ENCODE data around the gene FGF1. TPM values are rescaled to one million over a fixed set of nuclear protein-coding genes. Genes with fewer than 3 reads are reported as not detected.

The FGF1 gene
- total RNA-seq, 1 donor from 2014 or later = 0.88 TPM

GRCh38 chr5:142572006-142572405 is 113.9 kb downstream of the FGF1 start:
- no peak for ATAC-seq

GRCh38 chr5:142571371-142571770 is 114.5 kb downstream of the FGF1 start:
- ATAC-seq = no peak

GRCh38 chr5:142569905-142570304 is 116.0 kb downstream of the FGF1 start:
- ATAC-seq = no peak

- ATAC-seq = no peak
Observed at GRCh38 chr5:142568996-142569335, 116.9 kb downstream of the FGF1 start.

GRCh38 chr5:142568283-142568995 is 117.5 kb downstream of the FGF1 start:
- no peak for ATAC-seq

- no peak for ATAC-seq
Observed at GRCh38 chr5:142561486-142562097, 124.3 kb downstream of the FGF1 start.

- no peak for ATAC-seq
Observed at GRCh38 chr5:142561029-142561428, 124.9 kb downstream of the FGF1 start.

GRCh38 chr5:142552107-142552506 is 133.8 kb downstream of the FGF1 start:
- ATAC-seq = no peak

GRCh38 chr5:142551338-142552067 is 134.4 kb downstream of the FGF1 start:
- ATAC-seq = no peak

GRCh38 chr5:142550471-142550870 is 135.4 kb downstream of the FGF1 start:
- no peak for ATAC-seq

GRCh38 chr5:142549834-142550233 is 136.1 kb downstream of the FGF1 start:
- no peak for ATAC-seq

- ATAC-seq = peak; percentile 95
Observed at GRCh38 chr5:142548739-142549275, 137.1 kb downstream of the FGF1 start.

GRCh38 chr5:142547445-142548380 is 138.2 kb downstream of the FGF1 start:
- no peak for ATAC-seq

- ATAC-seq = no peak
Observed at GRCh38 chr5:142545650-142546322, 140.1 kb downstream of the FGF1 start.

- no peak for ATAC-seq
Observed at GRCh38 chr5:142544946-142545649, 140.8 kb downstream of the FGF1 start.

- ATAC-seq = no peak
Observed at GRCh38 chr5:142544071-142544753, 141.7 kb downstream of the FGF1 start.

GRCh38 chr5:142542906-142543305 is 143.0 kb downstream of the FGF1 start:
- ATAC-seq = no peak

Data from esophagus mucosa (tissue), 1 donor.